Brain microvascular endothelial cell (primary cell): ENCODE data around the gene ACSF2.
A peak's percentile ranks its signal among the peaks of the same experiment; 100 is the strongest.

Source experiments
- DNase-seq: peaks from one replicate; pipeline ENCODE4 v3.0.0-alpha.2; 2020
- H3K27ac ChIP-seq: fragments of 250-450 bp; sonication (Bioruptor Pico); 2 replicates; pipeline ENCODE4 v1.5.1; 2020; ENCODE audit warnings: mild to moderate bottlenecking, moderate library complexity
- H3K27me3 ChIP-seq: fragments of 250-450 bp; sonication (Bioruptor Pico); replicated peaks from 2 replicates; pipeline ENCODE4 v1.5.1; 2020; ENCODE audit warnings: mild to moderate bottlenecking
- H3K36me3 ChIP-seq: fragments of 250-450 bp; sonication (Bioruptor Pico); replicated peaks from 2 replicates; pipeline ENCODE4 v1.5.1; 2020; ENCODE audit warnings: mild to moderate bottlenecking
- H3K4me3 ChIP-seq: 2 replicates; pipeline ENCODE4 v1.5.1; 2011; ENCODE audit warnings: low read depth, mild to moderate bottlenecking, control low read depth, low read length, moderate library complexity
- in situ Hi-C: cut with HindIII; loops from 2 replicates; pipeline ENCODE4 v1.10.0; 2017; ENCODE audit warnings: low sequenced_read_pairs, low pct_ligation_motif_present
- TF ChIP-seq, protein P1 (sequence below): IDR thresholded peaks from 2 replicates; pipeline ENCODE4 v1.5.1; 2011; ENCODE audit warnings: low read depth, mild to moderate bottlenecking, moderate library complexity, low read length, control low read depth, inconsistent platforms; ENCODE audit errors: missing control alignments

ACSF2 gene

DNA sequence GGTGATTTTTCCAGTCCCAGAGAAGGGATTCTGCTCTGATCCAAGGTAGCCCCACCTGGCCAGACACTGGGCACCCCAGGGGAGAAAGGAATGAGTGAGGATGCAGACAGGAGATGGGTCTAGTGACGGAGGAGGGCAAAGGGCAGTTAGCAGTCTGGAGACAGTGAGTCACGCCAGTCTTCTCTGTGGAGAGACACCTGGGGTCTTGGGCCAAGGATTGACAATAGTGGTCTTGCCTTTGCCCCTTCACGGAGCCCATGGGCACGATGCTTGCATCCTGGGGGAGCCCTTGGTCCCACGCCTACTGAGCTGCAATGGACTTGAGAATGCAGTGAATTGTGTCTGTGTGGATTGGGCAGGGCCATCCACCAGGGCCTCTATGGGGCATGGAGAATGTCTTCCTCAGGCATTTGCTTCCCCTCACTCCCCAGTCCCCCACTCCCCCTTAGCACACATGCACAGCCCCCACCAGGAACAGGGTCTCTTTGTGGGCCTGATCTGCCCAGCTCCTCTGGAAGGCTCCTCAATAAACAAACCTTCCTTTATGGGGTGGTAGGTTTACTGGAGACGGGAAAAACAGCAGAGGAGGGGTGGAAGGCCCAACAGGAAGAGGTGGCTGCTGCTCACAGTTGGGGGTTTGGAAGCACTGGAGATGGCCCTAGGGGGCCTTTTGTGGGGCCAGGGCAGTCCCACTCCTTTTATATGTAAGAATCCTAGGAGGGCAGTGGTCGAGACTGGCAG is 41.3 kb downstream of the ACSF2 start:
- in situ Hi-C loops = no loop called here
- Histone ChIP-seq H3K27me3 (peaks cover 21% of the 10 kb centered on the region), H3K27ac (no peak overlapping the region), H3K4me3 (no peak overlapping the region), H3K36me3 (no peaks in the 10 kb centered on the region)
- TF ChIP-seq, protein P1, sequence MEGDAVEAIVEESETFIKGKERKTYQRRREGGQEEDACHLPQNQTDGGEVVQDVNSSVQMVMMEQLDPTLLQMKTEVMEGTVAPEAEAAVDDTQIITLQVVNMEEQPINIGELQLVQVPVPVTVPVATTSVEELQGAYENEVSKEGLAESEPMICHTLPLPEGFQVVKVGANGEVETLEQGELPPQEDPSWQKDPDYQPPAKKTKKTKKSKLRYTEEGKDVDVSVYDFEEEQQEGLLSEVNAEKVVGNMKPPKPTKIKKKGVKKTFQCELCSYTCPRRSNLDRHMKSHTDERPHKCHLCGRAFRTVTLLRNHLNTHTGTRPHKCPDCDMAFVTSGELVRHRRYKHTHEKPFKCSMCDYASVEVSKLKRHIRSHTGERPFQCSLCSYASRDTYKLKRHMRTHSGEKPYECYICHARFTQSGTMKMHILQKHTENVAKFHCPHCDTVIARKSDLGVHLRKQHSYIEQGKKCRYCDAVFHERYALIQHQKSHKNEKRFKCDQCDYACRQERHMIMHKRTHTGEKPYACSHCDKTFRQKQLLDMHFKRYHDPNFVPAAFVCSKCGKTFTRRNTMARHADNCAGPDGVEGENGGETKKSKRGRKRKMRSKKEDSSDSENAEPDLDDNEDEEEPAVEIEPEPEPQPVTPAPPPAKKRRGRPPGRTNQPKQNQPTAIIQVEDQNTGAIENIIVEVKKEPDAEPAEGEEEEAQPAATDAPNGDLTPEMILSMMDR = no peak
- DNase-seq = no peak

DNA sequence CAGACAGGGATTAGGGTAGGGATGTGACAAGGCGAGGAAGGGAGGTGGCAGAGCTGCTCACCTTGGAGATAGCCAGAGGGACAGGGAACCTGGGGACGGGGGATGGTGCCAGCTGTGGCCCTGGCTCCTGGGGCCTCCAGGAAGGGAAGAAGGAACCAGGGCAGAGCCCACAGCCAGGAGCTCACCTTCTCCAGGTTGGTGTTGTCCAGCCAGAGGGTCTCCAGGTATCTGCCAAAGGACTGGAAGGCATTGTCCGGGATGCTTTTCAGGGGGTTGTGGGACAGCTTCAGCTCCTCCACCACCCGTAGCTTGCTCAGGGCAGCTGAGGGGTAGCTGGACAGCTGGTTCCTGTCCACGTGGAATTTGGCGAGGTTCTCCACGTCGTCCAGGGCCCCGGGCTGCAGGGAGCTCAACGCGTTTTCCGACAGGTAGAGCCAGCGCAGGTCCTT is 41.9 kb downstream of the ACSF2 start:
- Histone ChIP-seq H3K36me3 (no peaks in the 10 kb centered on the region), H3K27ac (no peak overlapping the region), H3K4me3 (no peak overlapping the region), H3K27me3 (peaks cover 21% of the 10 kb centered on the region)
- in situ Hi-C loops = no loop called here
- TF ChIP-seq, protein P1 = no peak
- no peak for DNase-seq

DNA sequence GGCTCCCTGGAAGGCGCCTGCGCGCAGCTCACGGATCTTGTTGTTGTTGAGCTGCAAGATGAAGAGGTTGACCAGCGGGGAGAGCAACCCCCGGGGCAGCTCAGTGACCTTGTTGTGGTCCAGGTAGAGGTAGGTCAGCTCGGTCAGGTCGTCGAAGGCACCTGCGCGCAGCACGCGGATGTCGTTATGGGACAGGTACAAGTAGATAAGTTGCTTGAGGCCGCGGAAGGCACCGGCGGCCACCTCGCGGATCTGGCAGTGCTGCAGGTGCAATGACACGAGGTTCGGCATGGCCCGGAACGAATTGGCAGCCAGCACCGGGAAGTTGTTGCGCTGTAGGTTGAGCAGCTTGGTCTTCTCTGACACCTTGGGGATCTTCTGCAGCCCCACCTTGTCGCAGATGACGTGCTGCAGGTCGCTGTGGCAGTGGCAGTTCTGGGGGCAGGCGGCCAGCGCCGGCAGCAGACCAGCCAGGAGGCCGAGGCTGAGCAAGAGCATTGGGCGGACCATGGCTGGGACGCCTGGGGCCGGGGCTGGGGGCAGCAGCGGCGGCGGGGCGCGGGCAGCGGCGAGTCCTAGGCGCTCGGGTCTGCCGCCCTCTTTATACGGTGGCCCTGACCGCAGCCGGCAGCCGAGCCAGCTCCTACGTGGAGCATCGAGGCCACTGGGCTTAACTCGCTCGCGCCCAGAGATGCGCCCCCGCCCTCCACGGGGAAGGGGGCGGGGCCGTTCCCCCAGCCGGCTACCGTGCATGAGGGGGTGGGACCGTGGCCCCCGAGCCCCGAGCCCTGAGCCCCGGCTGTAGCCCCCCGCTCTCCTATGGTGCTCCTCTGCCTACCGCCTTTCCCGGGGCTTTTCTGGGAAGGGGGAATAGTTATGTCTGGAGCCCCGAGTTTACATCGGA is 42.5 kb downstream of the ACSF2 start, which contains the start of gene CHAD:
TSS of gene CHAD (minus strand) at position 577 of the 904 bp plus-strand sequence. CDS start at position 510, 67 bp downstream.
- peak within 1 kb of the TSS; percentile 40 for H3K4me3 ChIP-seq
- no peak for DNase-seq
- TF ChIP-seq, protein P1 = no peak
- in situ Hi-C loops = no loop called here
- H3K27me3 ChIP-seq = peaks cover 21% of the 10 kb centered on the region
- no peaks in the 10 kb centered on the region for H3K36me3 ChIP-seq
- H3K27ac ChIP-seq = no peak within 1 kb of the TSS

DNA sequence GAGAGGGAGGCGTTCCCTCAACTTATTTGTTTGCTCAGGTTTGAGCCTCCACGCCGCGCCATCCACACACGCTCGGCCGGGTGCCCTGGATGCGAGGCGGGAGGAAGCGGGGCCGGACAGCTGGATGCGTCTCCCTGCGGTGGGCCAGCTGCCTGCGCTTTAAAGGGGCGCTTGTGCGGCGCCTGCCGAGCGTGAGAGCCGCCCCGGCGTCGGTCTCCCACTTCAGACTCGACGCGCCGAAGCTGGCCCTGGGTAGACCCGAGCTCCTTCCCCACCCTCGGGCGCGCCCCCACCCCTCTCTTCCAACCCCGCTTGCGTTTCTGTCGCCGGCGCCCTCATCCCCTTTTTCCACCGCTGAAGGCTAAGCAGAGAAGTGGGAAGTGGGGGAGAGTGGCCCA is 43.2 kb downstream of the ACSF2 start:
- TF ChIP-seq, protein P1 = no peak
- Histone ChIP-seq H3K36me3 (no peaks in the 10 kb centered on the region), H3K27ac (no peak overlapping the region), H3K4me3 (peak overlapping the region; percentile 40), H3K27me3 (peaks cover 21% of the 10 kb centered on the region)
- no peak for DNase-seq
- in situ Hi-C loops = no loop called here

DNA sequence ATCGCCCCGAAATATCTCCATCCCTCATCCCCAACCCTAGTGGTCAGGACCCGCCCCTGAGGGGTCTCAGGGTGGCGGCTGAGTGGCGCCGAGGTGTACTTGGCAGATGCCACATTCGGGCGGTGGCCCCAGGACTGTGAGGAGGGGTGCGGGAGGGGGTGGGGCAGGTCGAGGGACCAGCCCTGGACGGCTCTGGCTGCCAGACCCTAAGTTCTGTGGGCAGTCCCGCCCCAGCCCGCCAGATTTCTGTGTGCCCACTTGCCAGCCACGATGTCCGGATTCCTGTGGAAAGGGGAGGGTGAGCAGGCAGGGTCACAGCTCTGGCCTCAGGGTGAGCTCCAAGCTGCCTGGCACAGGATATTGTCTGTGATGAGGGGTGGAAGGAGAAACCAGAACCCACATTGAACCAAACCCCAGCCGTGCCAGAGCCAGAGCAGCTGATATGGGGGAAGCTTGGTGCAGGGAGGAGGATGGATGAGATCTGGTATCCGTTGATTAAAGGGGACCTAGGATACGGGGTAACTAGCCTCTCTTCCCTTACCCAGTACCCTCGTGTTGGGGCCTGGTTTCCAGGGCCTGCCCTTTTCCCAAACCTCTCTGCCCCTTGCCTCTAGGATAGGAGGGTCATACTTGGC is 43.8 kb downstream of the ACSF2 start:
- in situ Hi-C loops = no loop called here
- peaks cover 21% of the 10 kb centered on the region for H3K27me3 ChIP-seq

More for the DNA sequence above, 43.8 kb downstream of the ACSF2 start:
- DNase-seq = no peak
- H3K27ac ChIP-seq = no peak overlapping the region
- no peaks in the 10 kb centered on the region for H3K36me3 ChIP-seq
- TF ChIP-seq, protein P1 = no peak
- H3K4me3 ChIP-seq = no peak overlapping the region
